ENCODE measurements around the gene IFNA5.

DNA sequence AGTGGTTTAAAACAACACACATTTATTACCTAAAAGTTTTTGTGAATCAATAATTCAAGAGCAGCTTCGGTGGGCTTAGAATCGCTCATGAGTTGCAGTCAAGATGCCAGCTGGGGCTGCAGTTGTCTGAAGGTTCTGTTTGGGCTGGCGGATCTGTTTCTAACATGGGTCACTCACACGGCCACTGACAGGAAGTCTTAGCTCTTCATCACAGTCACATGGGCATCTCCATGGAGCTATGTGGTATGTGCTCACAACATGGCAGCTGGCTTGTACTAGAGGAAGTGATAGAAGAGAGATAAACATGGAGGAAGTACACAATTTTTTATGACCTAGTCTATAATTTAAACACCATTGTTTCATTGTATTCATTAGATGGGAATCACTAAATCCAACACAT is 18.9 kb upstream of the IFNA5 start:
- TF ChIP-seq, protein P1, sequence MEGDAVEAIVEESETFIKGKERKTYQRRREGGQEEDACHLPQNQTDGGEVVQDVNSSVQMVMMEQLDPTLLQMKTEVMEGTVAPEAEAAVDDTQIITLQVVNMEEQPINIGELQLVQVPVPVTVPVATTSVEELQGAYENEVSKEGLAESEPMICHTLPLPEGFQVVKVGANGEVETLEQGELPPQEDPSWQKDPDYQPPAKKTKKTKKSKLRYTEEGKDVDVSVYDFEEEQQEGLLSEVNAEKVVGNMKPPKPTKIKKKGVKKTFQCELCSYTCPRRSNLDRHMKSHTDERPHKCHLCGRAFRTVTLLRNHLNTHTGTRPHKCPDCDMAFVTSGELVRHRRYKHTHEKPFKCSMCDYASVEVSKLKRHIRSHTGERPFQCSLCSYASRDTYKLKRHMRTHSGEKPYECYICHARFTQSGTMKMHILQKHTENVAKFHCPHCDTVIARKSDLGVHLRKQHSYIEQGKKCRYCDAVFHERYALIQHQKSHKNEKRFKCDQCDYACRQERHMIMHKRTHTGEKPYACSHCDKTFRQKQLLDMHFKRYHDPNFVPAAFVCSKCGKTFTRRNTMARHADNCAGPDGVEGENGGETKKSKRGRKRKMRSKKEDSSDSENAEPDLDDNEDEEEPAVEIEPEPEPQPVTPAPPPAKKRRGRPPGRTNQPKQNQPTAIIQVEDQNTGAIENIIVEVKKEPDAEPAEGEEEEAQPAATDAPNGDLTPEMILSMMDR (conservative IDR thresholded peaks at IDR 0.05 in 1 of 2, IDR thresholded peaks at IDR 0.05 in 1 of 2; ENCODE audit: extremely low read depth in 1 of 2, insufficient read depth in 1 of 2, low read depth in 1 of 2, low read length in 2 of 2): no peak
- no peak for TF ChIP-seq EZH2 (IDR thresholded peaks at IDR 0.05; ENCODE audit: borderline replicate concordance, low read length)
